ENCODE measurements around the gene AQP12B.
"Not testable (repeated sequence)": the region's sequence is repeated elsewhere in the genome, so short reads cannot be mapped to it uniquely, and the experiment has no call there.

AQP12B gene

GRCh38 chr2:240704651-240705050 lies 22.0 kb upstream of the AQP12B start:
- H3K4me3 ChIP-seq (ENCODE audit: low read depth, low read length) = no peak overlapping the region
- peaks cover 12% of the 10 kb centered on the region for H3K27me3 ChIP-seq (replicated peaks)
- DNase-seq = no peak
- in situ Hi-C loops (cut with HindIII; ENCODE audit: low pct_ligation_motif_present, low sequenced_read_pairs) = no loop called here
- no peak overlapping the region for H3K27ac ChIP-seq
- TF ChIP-seq CTCF (IDR thresholded peaks at IDR 0.05; ENCODE audit: low read depth, low read length, missing control alignments) = no peak
- H3K36me3 ChIP-seq (replicated peaks) = no peaks in the 10 kb centered on the region

- Histone ChIP-seq H3K27me3 (replicated peaks) (peaks cover 12% of the 10 kb centered on the region), H3K27ac (no peak overlapping the region), H3K36me3 (replicated peaks) (no peaks in the 10 kb centered on the region), H3K4me3 (ENCODE audit: low read depth, low read length) (no peak overlapping the region)
- DNase-seq = no peak
- no peak for TF ChIP-seq CTCF (IDR thresholded peaks at IDR 0.05; ENCODE audit: low read depth, low read length, missing control alignments)
- in situ Hi-C loops (cut with HindIII; ENCODE audit: low pct_ligation_motif_present, low sequenced_read_pairs) = no loop called here
Observed at GRCh38 chr2:240703417-240704341, 21.0 kb upstream of the AQP12B start.

GRCh38 chr2:240702640-240703011 lies 19.9 kb upstream of the AQP12B start:
- TF ChIP-seq CTCF (IDR thresholded peaks at IDR 0.05; ENCODE audit: low read depth, low read length, missing control alignments) = no peak
- in situ Hi-C loops (cut with HindIII; ENCODE audit: low pct_ligation_motif_present, low sequenced_read_pairs) = no loop called here
- DNase-seq = no peak
- Histone ChIP-seq H3K27me3 (replicated peaks) (peaks cover 10% of the 10 kb centered on the region), H3K27ac (no peak overlapping the region), H3K36me3 (replicated peaks) (no peaks in the 10 kb centered on the region), H3K4me3 (ENCODE audit: low read depth, low read length) (no peak overlapping the region)

GRCh38 chr2:240701736-240702639 lies 19.3 kb upstream of the AQP12B start:
- TF ChIP-seq CTCF (IDR thresholded peaks at IDR 0.05; ENCODE audit: low read depth, low read length, missing control alignments) = no peak
- H3K36me3 ChIP-seq (replicated peaks) = no peaks in the 10 kb centered on the region
- DNase-seq = no peak
- no peak overlapping the region for H3K4me3 ChIP-seq (ENCODE audit: low read depth, low read length)
- peaks cover 5% of the 10 kb centered on the region for H3K27me3 ChIP-seq (replicated peaks)
- H3K27ac ChIP-seq = no peak overlapping the region
- in situ Hi-C loops (cut with HindIII; ENCODE audit: low pct_ligation_motif_present, low sequenced_read_pairs) = no loop called here

GRCh38 chr2:240701091-240701735 lies 18.5 kb upstream of the AQP12B start:
- in situ Hi-C loops (cut with HindIII; ENCODE audit: low pct_ligation_motif_present, low sequenced_read_pairs) = no loop called here
- no peaks in the 10 kb centered on the region for H3K36me3 ChIP-seq (replicated peaks)
- no peak for DNase-seq
- no peak overlapping the region for H3K4me3 ChIP-seq (ENCODE audit: low read depth, low read length)
- H3K27ac ChIP-seq = no peak overlapping the region
- peaks cover 4% of the 10 kb centered on the region for H3K27me3 ChIP-seq (replicated peaks)
- no peak for TF ChIP-seq CTCF (IDR thresholded peaks at IDR 0.05; ENCODE audit: low read depth, low read length, missing control alignments)

- H3K4me3 ChIP-seq (ENCODE audit: low read depth, low read length); in situ Hi-C loops (cut with HindIII; ENCODE audit: low pct_ligation_motif_present, low sequenced_read_pairs); H3K36me3 ChIP-seq (replicated peaks); DNase-seq; H3K27me3 ChIP-seq (replicated peaks); H3K27ac ChIP-seq: not testable (repeated sequence)
Observed at GRCh38 chr2:240700616-240701015, 17.9 kb upstream of the AQP12B start.

- H3K27ac ChIP-seq; H3K36me3 ChIP-seq (replicated peaks); in situ Hi-C loops (cut with HindIII; ENCODE audit: low pct_ligation_motif_present, low sequenced_read_pairs); H3K4me3 ChIP-seq (ENCODE audit: low read depth, low read length); H3K27me3 ChIP-seq (replicated peaks); DNase-seq: not testable (repeated sequence)
Observed at GRCh38 chr2:240699835-240700234, 17.1 kb upstream of the AQP12B start.

- H3K36me3 ChIP-seq (replicated peaks); H3K27ac ChIP-seq; in situ Hi-C loops (cut with HindIII; ENCODE audit: low pct_ligation_motif_present, low sequenced_read_pairs); H3K4me3 ChIP-seq (ENCODE audit: low read depth, low read length); H3K27me3 ChIP-seq (replicated peaks); DNase-seq: not testable (repeated sequence)
Observed at GRCh38 chr2:240698852-240699561, 16.3 kb upstream of the AQP12B start.
